H9 (cell line): ENCODE results near the gene MED29. TPM values are rescaled to one million over a fixed set of nuclear protein-coding genes. Genes with fewer than 3 reads are reported as not detected.

Experiments
- DNase-seq: peaks from one replicate; pipeline ENCODE4 v3.0.0-alpha.2; 2017
- H2AFZ ChIP-seq: one replicate; pipeline ENCODE4 v1.6.1; 2013; ENCODE audit warnings: mild to moderate bottlenecking, low read length, control low read depth, moderate library complexity
- H2AK5ac ChIP-seq: 2 replicates; pipeline ENCODE4 v1.6.1; 2013; ENCODE audit warnings: low read length, control low read depth, mixed read lengths; ENCODE audit not compliant: insufficient read length
- H2BK120ac ChIP-seq: one replicate; pipeline ENCODE4 v1.6.1; 2013; ENCODE audit warnings: low read depth, mild to moderate bottlenecking, low read length, control low read depth, inconsistent platforms; ENCODE audit not compliant: poor library complexity, severe bottlenecking
- H2BK12ac ChIP-seq: 2 replicates; pipeline ENCODE4 v1.6.1; 2013; ENCODE audit warnings: low read length, control low read depth, mixed read lengths, low read depth; ENCODE audit not compliant: insufficient read length
- H2BK15ac ChIP-seq: 2 replicates; pipeline ENCODE4 v1.6.1; 2013; ENCODE audit warnings: low read depth, low read length, control low read depth
- H2BK20ac ChIP-seq: one replicate; pipeline ENCODE4 v1.6.1; 2013; ENCODE audit warnings: low read depth, mild to moderate bottlenecking, low read length, control low read depth, inconsistent platforms; ENCODE audit not compliant: poor library complexity, severe bottlenecking
- H2BK5ac ChIP-seq: 2 replicates; pipeline ENCODE4 v1.6.1; 2013; ENCODE audit warnings: low read length, control low read depth, mixed read lengths; ENCODE audit not compliant: insufficient read length
- H3K14ac ChIP-seq: 2 replicates; pipeline ENCODE4 v1.6.1; 2013; ENCODE audit warnings: low read length, control low read depth; ENCODE audit not compliant: insufficient read depth
- H3K18ac ChIP-seq: 2 replicates; pipeline ENCODE4 v1.6.1; 2013; ENCODE audit warnings: low read depth, mild to moderate bottlenecking, mixed read lengths, low read length, control low read depth; ENCODE audit not compliant: insufficient read length
- H3K23ac ChIP-seq: 2 replicates; pipeline ENCODE4 v1.6.1; 2013; ENCODE audit warnings: low read length, control low read depth, mixed read lengths, low read depth; ENCODE audit not compliant: insufficient read length
- H3K23me2 ChIP-seq: 2 replicates; pipeline ENCODE4 v1.6.1; 2013; ENCODE audit warnings: low read depth, mild to moderate bottlenecking, mixed read lengths, low read length, control low read depth; ENCODE audit not compliant: insufficient read length, poor library complexity, severe bottlenecking
- H3K27ac ChIP-seq: 2 replicates; pipeline ENCODE4 v1.5.1; 2013; ENCODE audit warnings: low read length, control low read depth, mixed read lengths, low read depth; ENCODE audit not compliant: insufficient read length
- H3K27me3 ChIP-seq: 2 replicates; pipeline ENCODE4 v1.6.1; 2013; ENCODE audit warnings: low read length, control low read depth, inconsistent platforms; ENCODE audit not compliant: insufficient read depth
- H3K4ac ChIP-seq: 2 replicates; pipeline ENCODE4 v1.6.1; 2013; ENCODE audit warnings: low read depth, mild to moderate bottlenecking, control low read depth, inconsistent platforms, low read length, moderate library complexity
- H3K4me1 ChIP-seq: 2 replicates; pipeline ENCODE4 v1.6.1; 2013; ENCODE audit warnings: low read length, control low read depth, inconsistent platforms; ENCODE audit not compliant: insufficient read depth
- H3K4me2 ChIP-seq: 2 replicates; pipeline ENCODE4 v1.6.1; 2013; ENCODE audit warnings: low read length, control low read depth, mixed read lengths; ENCODE audit not compliant: insufficient read length, insufficient read depth
- H3K56ac ChIP-seq: 2 replicates; pipeline ENCODE4 v1.6.1; 2013; ENCODE audit warnings: low read depth, mild to moderate bottlenecking, mixed read lengths, low read length, control low read depth; ENCODE audit not compliant: insufficient read length
- H3K79me1 ChIP-seq: 2 replicates; pipeline ENCODE4 v1.6.1; 2013; ENCODE audit warnings: low read depth, mild to moderate bottlenecking, moderate library complexity, low read length, control low read depth, inconsistent platforms; ENCODE audit not compliant: insufficient read depth, poor library complexity, severe bottlenecking
- H3K79me2 ChIP-seq: 2 replicates; pipeline ENCODE4 v1.6.1; 2013; ENCODE audit warnings: low read length, control low read depth, inconsistent platforms; ENCODE audit not compliant: insufficient read depth
- H3K9ac ChIP-seq: 2 replicates; pipeline ENCODE4 v1.6.1; 2013; ENCODE audit warnings: low read length, control low read depth, mixed read lengths; ENCODE audit not compliant: insufficient read length; ENCODE audit errors: extremely low read depth
- H3K9me3 ChIP-seq: one replicate; pipeline ENCODE4 v1.6.1; 2013; ENCODE audit warnings: low read depth, low read length, inconsistent platforms; ENCODE audit not compliant: control insufficient read depth
- H3T11ph ChIP-seq: one replicate; pipeline ENCODE4 v1.6.1; 2013; ENCODE audit warnings: mild to moderate bottlenecking, low read length, control low read depth, inconsistent platforms
- H4K20me1 ChIP-seq: one replicate; pipeline ENCODE4 v1.6.1; 2013; ENCODE audit not compliant: control insufficient read depth, insufficient read length, insufficient read depth
- H4K5ac ChIP-seq: 2 replicates; pipeline ENCODE4 v1.6.1; 2013; ENCODE audit warnings: low read depth, mild to moderate bottlenecking, mixed read lengths, low read length, control low read depth; ENCODE audit not compliant: insufficient read length
- H4K8ac ChIP-seq: replicated peaks from 2 replicates; pipeline ENCODE4 v1.6.1; 2013; ENCODE audit warnings: low read length, control low read depth, mixed read lengths, low read depth; ENCODE audit not compliant: insufficient read length
- H4K91ac ChIP-seq: 2 replicates; pipeline ENCODE4 v1.6.1; 2013; ENCODE audit warnings: low read depth, mild to moderate bottlenecking, moderate library complexity, mixed read lengths, low read length, control low read depth; ENCODE audit not compliant: insufficient read length
- H3K27ac Mint-ChIP-seq, 3 experiments: 2 replicates in 2 of 3; 3 replicates in 1 of 3; pipeline ENCODE4 v1.8.0; 2020 to 2021; ENCODE audit warnings: mixed read lengths in 3 of 3, mild to moderate bottlenecking in 1 of 3, moderate library complexity in 1 of 3
- H3K27me3 Mint-ChIP-seq: 2 replicates; pipeline ENCODE4 v1.8.0; 2021; ENCODE audit warnings: low read depth, mild to moderate bottlenecking, moderate library complexity, mixed read lengths
- H3K36me3 Mint-ChIP-seq, 3 experiments: 2 replicates in 2 of 3; 3 replicates in 1 of 3; pipeline ENCODE4 v1.8.0; 2020 to 2021; ENCODE audit warnings: low read depth in 3 of 3, mixed read lengths in 3 of 3; ENCODE audit not compliant: insufficient read depth in 1 of 3
- H3K4me1 Mint-ChIP-seq, 2 experiments: 2 replicates each; pipeline ENCODE4 v1.8.0; 2020; ENCODE audit warnings: mixed read lengths in 2 of 2
- H3K4me3 Mint-ChIP-seq, 2 experiments: 2 replicates in 1 of 2; 3 replicates in 1 of 2; pipeline ENCODE4 v1.8.0; 2020 to 2021; ENCODE audit warnings: mild to moderate bottlenecking in 2 of 2, mixed read lengths in 2 of 2, moderate library complexity in 1 of 2
- H3K9me3 Mint-ChIP-seq, 2 experiments: 2 replicates in 1 of 2; 3 replicates in 1 of 2; pipeline ENCODE4 v1.8.0; 2020; ENCODE audit warnings: mild to moderate bottlenecking in 2 of 2, mixed read lengths in 2 of 2, moderate library complexity in 1 of 2
- WGBS: extraction: QIAGEN DNeasy Blood & Tissue Kit; methylation state at CpG from one replicate; pipeline ENCODE4 v1.1.7; 2013; ENCODE audit warnings: missing lambda C conversion rate, low lambda C conversion rate, mixed read lengths; ENCODE audit not compliant: insufficient read length; ENCODE audit errors: extremely low coverage; 5-methylcytosine and 5-hydroxymethylcytosine counted together
- total RNA-seq: library from RNA; stranded (reverse); gene quantifications from 2 replicates; pipeline ENCODE4 v1.2.1, GENCODE V29; 2021
- TF ChIP-seq, protein P1 (sequence below): fragments of 200-600 bp; sonication (generic); conservative IDR thresholded peaks from 3 replicates; pipeline ENCODE4 v1.8.0; 2021; ENCODE audit warnings: antibody characterized with exemption, mild to moderate bottlenecking

The MED29 gene
- total RNA-seq, 1 experiment from 2014 or later = 48.3 TPM

DNA sequence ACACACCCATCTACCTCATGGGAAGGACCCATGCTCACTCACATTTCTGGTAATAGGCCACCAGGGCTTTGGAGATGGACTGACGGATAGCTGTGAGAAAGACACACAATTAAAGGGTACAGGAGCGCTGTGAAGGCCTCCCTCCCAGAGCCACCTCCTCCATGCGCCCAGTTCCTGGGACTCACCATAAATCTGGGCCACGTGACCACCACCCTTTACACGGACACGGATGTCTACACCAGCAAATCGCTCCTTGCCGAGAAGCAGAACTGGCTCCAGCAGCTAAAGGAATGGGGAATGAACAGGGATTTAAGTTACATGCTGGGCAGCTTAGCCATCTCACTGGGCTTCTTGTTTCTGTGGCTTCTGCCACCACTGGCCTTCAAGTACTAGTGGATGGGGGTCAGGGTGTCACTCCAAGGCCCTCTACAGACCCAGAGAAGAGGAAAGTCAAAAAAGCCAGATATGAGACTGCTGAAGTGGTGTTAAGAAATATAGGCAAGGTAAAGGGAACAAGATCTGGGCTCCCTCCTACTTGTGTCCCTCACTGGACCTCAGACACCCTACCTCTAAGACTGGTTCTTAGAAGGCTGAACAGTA is 42.4 kb downstream of the MED29 start:
- no peak overlapping the region for H2BK120ac ChIP-seq
- H2BK5ac ChIP-seq = no peak overlapping the region
- no peaks in the 10 kb centered on the region for H3K9me3 ChIP-seq
- no peaks in the 10 kb centered on the region for H3K27me3 ChIP-seq
- H2AFZ ChIP-seq = no peak overlapping the region
- peak overlapping the region in 2 of 3 experiments; percentile 92 to 94; a peak in 5 of 7 replicates for H3K27ac Mint-ChIP-seq
- H3K4me2 ChIP-seq = no peak overlapping the region
- no peak overlapping the region for H2BK15ac ChIP-seq
- H3K4me1 Mint-ChIP-seq = peaks cover 40 to 49% of the 10 kb centered on the region in 2 experiments
- WGBS = no CpG with 5 or more reads among the region's 8 CpGs
- H2AK5ac ChIP-seq = no peak overlapping the region
- peak overlapping the region; percentile 98 to 100 for H3K4me3 Mint-ChIP-seq
- H3K56ac ChIP-seq = no peak overlapping the region
- peaks cover 9% of the 10 kb centered on the region for H3K79me1 ChIP-seq
- H3K79me2 ChIP-seq = peaks cover 6% of the 10 kb centered on the region; the same call in 1 of the 2 replicates
- H3T11ph ChIP-seq = no peak overlapping the region
- peaks cover 4% of the 10 kb centered on the region; the same call in 1 of the 2 replicates for H3K4me1 ChIP-seq
- no peak overlapping the region for H4K5ac ChIP-seq
- no peak overlapping the region for H3K4ac ChIP-seq
- H4K20me1 ChIP-seq = no peaks in the 10 kb centered on the region
- no peak for DNase-seq
- peaks cover 0 to 7% of the 10 kb centered on the region in 2 experiments; a peak in 2 of 5 replicates for H3K9me3 Mint-ChIP-seq
- no peak overlapping the region for H3K14ac ChIP-seq
- H4K8ac ChIP-seq = peak overlapping the region; percentile 15
- H2BK20ac ChIP-seq = no peak overlapping the region
- H3K27ac ChIP-seq = no peak overlapping the region
- peaks cover 32 to 40% (median 37%) of the 10 kb centered on the region in 3 experiments for H3K36me3 Mint-ChIP-seq
- peaks cover 5% of the 10 kb centered on the region for H3K27me3 Mint-ChIP-seq
- H3K9ac ChIP-seq = no peak overlapping the region
- TF ChIP-seq, protein P1, sequence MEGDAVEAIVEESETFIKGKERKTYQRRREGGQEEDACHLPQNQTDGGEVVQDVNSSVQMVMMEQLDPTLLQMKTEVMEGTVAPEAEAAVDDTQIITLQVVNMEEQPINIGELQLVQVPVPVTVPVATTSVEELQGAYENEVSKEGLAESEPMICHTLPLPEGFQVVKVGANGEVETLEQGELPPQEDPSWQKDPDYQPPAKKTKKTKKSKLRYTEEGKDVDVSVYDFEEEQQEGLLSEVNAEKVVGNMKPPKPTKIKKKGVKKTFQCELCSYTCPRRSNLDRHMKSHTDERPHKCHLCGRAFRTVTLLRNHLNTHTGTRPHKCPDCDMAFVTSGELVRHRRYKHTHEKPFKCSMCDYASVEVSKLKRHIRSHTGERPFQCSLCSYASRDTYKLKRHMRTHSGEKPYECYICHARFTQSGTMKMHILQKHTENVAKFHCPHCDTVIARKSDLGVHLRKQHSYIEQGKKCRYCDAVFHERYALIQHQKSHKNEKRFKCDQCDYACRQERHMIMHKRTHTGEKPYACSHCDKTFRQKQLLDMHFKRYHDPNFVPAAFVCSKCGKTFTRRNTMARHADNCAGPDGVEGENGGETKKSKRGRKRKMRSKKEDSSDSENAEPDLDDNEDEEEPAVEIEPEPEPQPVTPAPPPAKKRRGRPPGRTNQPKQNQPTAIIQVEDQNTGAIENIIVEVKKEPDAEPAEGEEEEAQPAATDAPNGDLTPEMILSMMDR = no peak
- H3K18ac ChIP-seq = no peak overlapping the region
- H3K23me2 ChIP-seq = peaks cover 10% of the 10 kb centered on the region
- no peak overlapping the region for H3K23ac ChIP-seq
- no peak overlapping the region for H2BK12ac ChIP-seq
- H4K91ac ChIP-seq = no peak overlapping the region
